Uterus (tissue), 4 donors: ENCODE measurements around the gene ACADVL. TPM values are rescaled to one million over a fixed set of nuclear protein-coding genes. Genes with fewer than 3 reads are reported as not detected.

Experiments used
- DNase-seq, 2 donors: peaks; one replicate each; pipeline ENCODE4 v3.0.0-alpha.2; 2019 to 2020
- H3K27ac ChIP-seq, 2 donors: fragments of 200-600 bp; sonication (generic); 1 replicate in 1 of 2; 2 replicates in 1 of 2; pipeline ENCODE4 v1.5.1; 2016 to 2018
- H3K27me3 ChIP-seq, 2 donors: fragments of 200-600 bp; sonication (generic); one replicate each; pipeline ENCODE4 v1.5.1; 2018 to 2019; ENCODE audit warnings: control low read depth in 1 of 2
- H3K36me3 ChIP-seq, 2 donors: fragments of 200-600 bp; sonication (generic); one replicate each; pipeline ENCODE4 v1.5.1; 2019; ENCODE audit warnings: control low read depth in 1 of 2
- H3K4me1 ChIP-seq, 2 donors: fragments of 200-600 bp; sonication (generic); one replicate each; pipeline ENCODE4 v1.5.1; 2018 to 2019; ENCODE audit warnings: control low read depth in 1 of 2
- H3K4me3 ChIP-seq, 2 donors: fragments of 200-600 bp; sonication (generic); 1 replicate in 1 of 2; 2 replicates in 1 of 2; pipeline ENCODE4 v1.5.1; 2018 to 2019; ENCODE audit warnings: mild to moderate bottlenecking in 1 of 2
- H3K9me3 ChIP-seq, 2 donors: fragments of 200-600 bp; sonication (generic); one replicate each; pipeline ENCODE4 v1.5.1; 2019; ENCODE audit warnings: control low read depth in 1 of 2
- CTCF ChIP-seq, 4 experiments: fragments of 200-600 bp in 2 of 4; fragments of 450-650 bp in 2 of 4; sonication (generic) in 2 of 4; IDR thresholded peaks; one replicate each; pipeline ENCODE4 v1.5.1; 2016 to 2019; ENCODE audit warnings: antibody characterized with exemption in 4 of 4, mild to moderate bottlenecking in 2 of 4, moderate library complexity in 1 of 4
- POLR2A ChIP-seq, 2 donors: fragments of 450-650 bp; IDR thresholded peaks; one replicate each; pipeline ENCODE4 v1.6.1; 2016; ENCODE audit warnings: antibody characterized with exemption in 2 of 2, mild to moderate bottlenecking in 1 of 2, moderate library complexity in 1 of 2
- intact Hi-C: fragments of 100-400 bp; cut with DNase I; formaldehyde crosslinking; loops from one replicate; pipeline ENCODE4 v1.15.1; 2023; ENCODE audit warnings: low total_unique reads
- total RNA-seq, 4 donors: library from RNA; depleted of rRNA in 3 of 4; stranded (reverse); fragments of >200 nt in 3 of 4; gene quantifications; one replicate each; pipeline versions ENCODE4 v1.1.0 to v1.2.4, GENCODE V29; 2014 to 2023
- donor health status: DM: yes; HTN: yes; CAD: no.

The ACADVL gene
- total RNA-seq, 4 donors from 2014 or later = 167 to 800 (median 399) TPM

- Histone ChIP-seq H3K9me3 (no peaks in the 10 kb centered on the region), H3K4me3 (no peak overlapping the region), H3K36me3 (no peaks in the 10 kb centered on the region), H3K27ac (no peak overlapping the region), H3K4me1 (no peaks in the 10 kb centered on the region), H3K27me3 (no peaks in the 10 kb centered on the region)
- DNase-seq = no peak
- no peak for TF ChIP-seq CTCF (IDR thresholded peaks at IDR 0.05)
- TF ChIP-seq POLR2A (IDR thresholded peaks at IDR 0.05) = no peak
- intact Hi-C loops = no loop called here
Measured at GRCh38 chr17:7184647-7185046, 35.1 kb upstream of the ACADVL start.

GRCh38 chr17:7186241-7186640 lies 33.5 kb upstream of the ACADVL start:
- intact Hi-C loops = no loop called here

GRCh38 chr17:7190276-7190917 lies 29.3 kb upstream of the ACADVL start:
- Histone ChIP-seq H3K4me3 (no peak overlapping the region), H3K36me3 (no peaks in the 10 kb centered on the region), H3K27ac (no peak overlapping the region), H3K4me1 (no peaks in the 10 kb centered on the region), H3K27me3 (no peaks in the 10 kb centered on the region), H3K9me3 (no peaks in the 10 kb centered on the region)
- no peak for TF ChIP-seq CTCF (IDR thresholded peaks at IDR 0.05)
- TF ChIP-seq POLR2A (IDR thresholded peaks at IDR 0.05) = no peak
- intact Hi-C loops = no loop called here
- DNase-seq = peak in 1 of 2 donors; percentile 15

More at GRCh38 chr17:7186241-7186640, 33.5 kb upstream of the ACADVL start:
- DNase-seq = no peak
- TF ChIP-seq CTCF (IDR thresholded peaks at IDR 0.05) (no peak), POLR2A (IDR thresholded peaks at IDR 0.05) (no peak)
- no peak overlapping the region for H3K4me3 ChIP-seq
- H3K4me1 ChIP-seq = no peaks in the 10 kb centered on the region
- no peak overlapping the region for H3K27ac ChIP-seq
- no peaks in the 10 kb centered on the region for H3K27me3 ChIP-seq
- no peaks in the 10 kb centered on the region for H3K36me3 ChIP-seq
- H3K9me3 ChIP-seq = no peaks in the 10 kb centered on the region

- no peaks in the 10 kb centered on the region for H3K4me1 ChIP-seq
- H3K9me3 ChIP-seq = no peaks in the 10 kb centered on the region
- H3K27me3 ChIP-seq = no peaks in the 10 kb centered on the region
- no peak overlapping the region for H3K4me3 ChIP-seq
- intact Hi-C loops = no loop called here
- no peak overlapping the region for H3K27ac ChIP-seq
- TF ChIP-seq CTCF (IDR thresholded peaks at IDR 0.05) (no peak), POLR2A (IDR thresholded peaks at IDR 0.05) (no peak)
- no peak for DNase-seq
- H3K36me3 ChIP-seq = no peaks in the 10 kb centered on the region
Measured at GRCh38 chr17:7191069-7191468, 28.7 kb upstream of the ACADVL start.

- intact Hi-C loops = no loop called here
Measured at GRCh38 chr17:7191571-7192270, 28.0 kb upstream of the ACADVL start.

More at GRCh38 chr17:7191571-7192270, 28.0 kb upstream of the ACADVL start:
- H3K4me1 ChIP-seq = no peaks in the 10 kb centered on the region
- peak; percentile 55 to 70 for DNase-seq
- no peaks in the 10 kb centered on the region for H3K27me3 ChIP-seq
- H3K4me3 ChIP-seq = no peak overlapping the region
- H3K36me3 ChIP-seq = no peaks in the 10 kb centered on the region
- peak overlapping the region in 1 of 2 donors; percentile 33 for H3K27ac ChIP-seq
- TF ChIP-seq POLR2A (IDR thresholded peaks at IDR 0.05) (no peak), CTCF (IDR thresholded peaks at IDR 0.05) (no peak)
- H3K9me3 ChIP-seq = no peaks in the 10 kb centered on the region
